GM21515 (cell line): ENCODE results near the gene ANKS3.
"Not testable (repeated sequence)": the region's sequence is repeated elsewhere in the genome, so short reads cannot be mapped to it uniquely, and the experiment has no call there.

ENCODE experiments used
- ATAC-seq: cut with Tn5 transposase; IDR thresholded peaks from one replicate; pipeline ENCODE4 v1.9.1; 2021; ENCODE audit not compliant: unreplicated experiment

Gene ANKS3

GRCh38 chr16:4651827-4652226 is 82.2 kb downstream of the ANKS3 start:
- ATAC-seq: no peak

- ATAC-seq: not testable (repeated sequence)
These were observed 83.5 kb downstream of the ANKS3 start for GRCh38 chr16:4650443-4651074.

GRCh38 chr16:4649744-4650442 is 84.2 kb downstream of the ANKS3 start:
- no peak for ATAC-seq

GRCh38 chr16:4648917-4649316 is 85.2 kb downstream of the ANKS3 start:
- ATAC-seq: no peak

GRCh38 chr16:4647644-4647980 is 86.5 kb downstream of the ANKS3 start:
- ATAC-seq: no peak

- no peak for ATAC-seq
These were observed 87.1 kb downstream of the ANKS3 start for GRCh38 chr16:4646773-4647643.
